Nephron (organoid): ENCODE measurements around the gene ESM1.

ENCODE experiments used
- H3K27ac Mint-ChIP-seq, 3 experiments: 2 replicates each; pipeline ENCODE4 v1.8.0; 2020; ENCODE audit warnings: mixed read lengths in 3 of 3, mild to moderate bottlenecking in 2 of 3, moderate library complexity in 1 of 3
- H3K27me3 Mint-ChIP-seq: 2 replicates; pipeline ENCODE4 v1.8.0; 2021; ENCODE audit warnings: low read depth, mild to moderate bottlenecking, moderate library complexity, mixed read lengths
- H3K36me3 Mint-ChIP-seq: 2 replicates; pipeline ENCODE4 v1.8.0; 2020; ENCODE audit warnings: low read depth, mixed read lengths
- H3K4me1 Mint-ChIP-seq: 2 replicates; pipeline ENCODE4 v1.8.0; 2020; ENCODE audit warnings: mixed read lengths
- H3K4me3 Mint-ChIP-seq, 3 experiments: 2 replicates each; pipeline ENCODE4 v1.8.0; 2020; ENCODE audit warnings: mild to moderate bottlenecking in 3 of 3, mixed read lengths in 3 of 3, moderate library complexity in 2 of 3
- H3K9me3 Mint-ChIP-seq: 2 replicates; pipeline ENCODE4 v1.8.0; 2020; ENCODE audit warnings: mixed read lengths
- TF ChIP-seq, protein P1 (sequence below), 3 experiments: fragments of 200-600 bp; sonication (generic); IDR thresholded peaks; one replicate each; pipeline ENCODE4 v1.5.0; 2021; ENCODE audit warnings: antibody characterized with exemption in 3 of 3; ENCODE audit not compliant: unreplicated experiment in 3 of 3

The ESM1 gene

GRCh38 chr5:54993318-54993717, 7.9 kb upstream of the ESM1 start:
- Mint-ChIP-seq H3K27ac (no peak overlapping the region), H3K9me3 (no peaks in the 10 kb centered on the region), H3K36me3 (no peaks in the 10 kb centered on the region), H3K4me1 (peaks cover 10% of the 10 kb centered on the region), H3K4me3 (no peak overlapping the region), H3K27me3 (no peaks in the 10 kb centered on the region)
- TF ChIP-seq, protein P1, sequence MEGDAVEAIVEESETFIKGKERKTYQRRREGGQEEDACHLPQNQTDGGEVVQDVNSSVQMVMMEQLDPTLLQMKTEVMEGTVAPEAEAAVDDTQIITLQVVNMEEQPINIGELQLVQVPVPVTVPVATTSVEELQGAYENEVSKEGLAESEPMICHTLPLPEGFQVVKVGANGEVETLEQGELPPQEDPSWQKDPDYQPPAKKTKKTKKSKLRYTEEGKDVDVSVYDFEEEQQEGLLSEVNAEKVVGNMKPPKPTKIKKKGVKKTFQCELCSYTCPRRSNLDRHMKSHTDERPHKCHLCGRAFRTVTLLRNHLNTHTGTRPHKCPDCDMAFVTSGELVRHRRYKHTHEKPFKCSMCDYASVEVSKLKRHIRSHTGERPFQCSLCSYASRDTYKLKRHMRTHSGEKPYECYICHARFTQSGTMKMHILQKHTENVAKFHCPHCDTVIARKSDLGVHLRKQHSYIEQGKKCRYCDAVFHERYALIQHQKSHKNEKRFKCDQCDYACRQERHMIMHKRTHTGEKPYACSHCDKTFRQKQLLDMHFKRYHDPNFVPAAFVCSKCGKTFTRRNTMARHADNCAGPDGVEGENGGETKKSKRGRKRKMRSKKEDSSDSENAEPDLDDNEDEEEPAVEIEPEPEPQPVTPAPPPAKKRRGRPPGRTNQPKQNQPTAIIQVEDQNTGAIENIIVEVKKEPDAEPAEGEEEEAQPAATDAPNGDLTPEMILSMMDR (IDR thresholded peaks at IDR 0.05; ENCODE audit: unreplicated experiment in 3 of 3), result no peak

DNA sequence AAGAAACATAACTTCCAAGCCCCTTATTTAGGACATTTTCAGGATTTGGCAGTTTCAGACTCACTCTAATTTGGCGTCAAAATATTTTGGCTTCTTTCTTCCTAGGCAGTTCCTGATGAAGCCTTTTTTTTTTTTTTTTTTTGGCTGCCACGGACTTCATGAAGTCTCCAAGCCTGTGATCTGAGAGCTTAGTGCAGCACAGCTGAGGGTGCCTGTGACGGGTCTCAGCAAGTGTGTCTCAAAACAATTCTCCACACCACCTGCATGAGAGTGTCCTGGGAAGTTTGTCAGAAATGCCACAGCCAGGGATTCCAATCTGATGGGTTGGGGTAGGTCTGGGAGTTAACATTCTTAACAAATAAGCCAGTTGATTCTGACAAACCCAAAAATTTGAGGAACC, 6.0 kb upstream of the ESM1 start:
- Mint-ChIP-seq H3K9me3 (no peaks in the 10 kb centered on the region), H3K4me1 (peaks cover 10% of the 10 kb centered on the region), H3K27me3 (no peaks in the 10 kb centered on the region), H3K27ac (no peak overlapping the region), H3K36me3 (no peaks in the 10 kb centered on the region), H3K4me3 (no peak overlapping the region)
- TF ChIP-seq, protein P1 (IDR thresholded peaks at IDR 0.05; ENCODE audit: unreplicated experiment in 3 of 3), result no peak

- Mint-ChIP-seq H3K4me1 (peaks cover 10% of the 10 kb centered on the region), H3K27ac (no peak overlapping the region), H3K27me3 (peaks cover under 1% of the 10 kb centered on the region), H3K36me3 (no peaks in the 10 kb centered on the region), H3K4me3 (no peak overlapping the region), H3K9me3 (no peaks in the 10 kb centered on the region)
- TF ChIP-seq, protein P1 (IDR thresholded peaks at IDR 0.05; ENCODE audit: unreplicated experiment in 3 of 3), result no peak
These were observed 5.5 kb upstream of the ESM1 start for GRCh38 chr5:54990841-54991258.

DNA sequence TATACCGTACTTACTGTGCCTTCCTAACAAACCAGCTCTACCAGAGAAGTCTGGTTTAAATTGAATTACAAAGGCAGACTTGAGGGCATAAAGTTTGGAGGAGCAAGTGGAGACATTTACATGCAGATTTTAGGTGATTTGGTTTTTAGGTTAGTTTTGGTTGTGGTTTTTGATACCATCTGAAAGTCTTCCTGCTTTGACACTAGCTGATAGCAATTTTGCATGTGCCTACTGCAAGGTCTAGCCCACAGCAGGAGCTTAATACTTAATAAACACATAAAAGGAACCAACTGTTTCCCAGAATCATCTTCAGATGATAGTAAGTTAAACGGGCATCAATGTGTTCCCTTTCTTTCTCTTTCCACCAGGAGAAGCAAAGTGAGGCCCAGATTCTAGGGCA, 3.4 kb upstream of the ESM1 start:
- peaks cover 10% of the 10 kb centered on the region for H3K4me1 Mint-ChIP-seq
- TF ChIP-seq, protein P1 (IDR thresholded peaks at IDR 0.05; ENCODE audit: unreplicated experiment in 3 of 3), result no peak
- no peak overlapping the region for H3K4me3 Mint-ChIP-seq
- H3K9me3 Mint-ChIP-seq, result no peaks in the 10 kb centered on the region
- H3K27me3 Mint-ChIP-seq, result peaks cover 13% of the 10 kb centered on the region
- no peak overlapping the region for H3K27ac Mint-ChIP-seq
- H3K36me3 Mint-ChIP-seq, result no peaks in the 10 kb centered on the region

GRCh38 chr5:54988218-54988617, 2.8 kb upstream of the ESM1 start:
- H3K27ac Mint-ChIP-seq, result no peak overlapping the region
- H3K9me3 Mint-ChIP-seq, result no peaks in the 10 kb centered on the region
- peaks cover 10% of the 10 kb centered on the region for H3K4me1 Mint-ChIP-seq
- no peaks in the 10 kb centered on the region for H3K36me3 Mint-ChIP-seq
- H3K4me3 Mint-ChIP-seq, result no peak overlapping the region
- peaks cover 13% of the 10 kb centered on the region for H3K27me3 Mint-ChIP-seq
- TF ChIP-seq, protein P1 (IDR thresholded peaks at IDR 0.05; ENCODE audit: unreplicated experiment in 3 of 3), result no peak

- no peaks in the 10 kb centered on the region for H3K36me3 Mint-ChIP-seq
- H3K9me3 Mint-ChIP-seq, result no peaks in the 10 kb centered on the region
- H3K27me3 Mint-ChIP-seq, result peaks cover 13% of the 10 kb centered on the region
- no peak overlapping the region for H3K27ac Mint-ChIP-seq
- TF ChIP-seq, protein P1 (IDR thresholded peaks at IDR 0.05; ENCODE audit: unreplicated experiment in 3 of 3), result no peak
- peaks cover 8% of the 10 kb centered on the region for H3K4me1 Mint-ChIP-seq
- H3K4me3 Mint-ChIP-seq, result no peak overlapping the region
These were observed 869 bp upstream of the ESM1 start for GRCh38 chr5:54986269-54986654.
